Suprapubic skin (tissue), 4 donors: ENCODE measurements around the gene PI4K2B. TPM values are rescaled to one million over a fixed set of nuclear protein-coding genes. Genes with fewer than 3 reads are reported as not detected.
"Not testable (repeated sequence)": the region's sequence is repeated elsewhere in the genome, so short reads cannot be mapped to it uniquely, and the experiment has no call there.

Source experiments
- DNase-seq, 2 donors: peaks; one replicate each; pipeline ENCODE4 v3.0.0-alpha.2; 2019; ENCODE audit warnings: low spot score in 2 of 2
- H3K27ac ChIP-seq: fragments of 200-600 bp; sonication (generic); one replicate; pipeline ENCODE4 v1.5.1; 2019
- H3K27me3 ChIP-seq: fragments of 200-600 bp; sonication (generic); one replicate; pipeline ENCODE4 v1.5.1; 2019
- H3K36me3 ChIP-seq: fragments of 200-600 bp; sonication (generic); one replicate; pipeline ENCODE4 v1.5.1; 2019
- H3K4me1 ChIP-seq: fragments of 200-600 bp; sonication (generic); one replicate; pipeline ENCODE4 v1.5.1; 2019
- H3K4me3 ChIP-seq: fragments of 200-600 bp; sonication (generic); one replicate; pipeline ENCODE4 v1.5.1; 2019; ENCODE audit warnings: mild to moderate bottlenecking
- H3K9me3 ChIP-seq: fragments of 200-600 bp; sonication (generic); one replicate; pipeline ENCODE4 v1.5.1; 2019
- CTCF ChIP-seq, 2 donors: fragments of 200-600 bp in 1 of 2; fragments of 450-650 bp in 1 of 2; sonication (generic) in 1 of 2; IDR thresholded peaks; one replicate each; pipeline ENCODE4 v1.5.1; 2016 to 2019; ENCODE audit warnings: antibody characterized with exemption in 2 of 2, mild to moderate bottlenecking in 1 of 2, moderate library complexity in 1 of 2
- EP300 ChIP-seq: sonication (generic); formaldehyde crosslinking; IDR thresholded peaks from one replicate; pipeline ENCODE4 v1.6.1; 2017; ENCODE audit warnings: antibody characterized with exemption
- POLR2A ChIP-seq, 2 donors: fragments of 450-650 bp; IDR thresholded peaks; one replicate each; pipeline ENCODE4 v1.6.1; 2017; ENCODE audit warnings: antibody characterized with exemption in 2 of 2, mild to moderate bottlenecking in 2 of 2, moderate library complexity in 2 of 2
- POLR2AphosphoS5 ChIP-seq, 3 donors: sonication (generic); formaldehyde crosslinking; IDR thresholded peaks; one replicate each; pipeline ENCODE4 v1.6.1; 2017; ENCODE audit warnings: antibody characterized with exemption in 3 of 3
- WGBS: methylation state at CpG from one replicate; pipeline ENCODE4 v1.1.5; 2018; 5-methylcytosine and 5-hydroxymethylcytosine counted together
- total RNA-seq, 4 donors: library from RNA; depleted of rRNA; stranded (reverse); fragments of >200 nt; gene quantifications; one replicate each; pipeline ENCODE4 v1.1.0, GENCODE V29; 2016

Gene PI4K2B
- total RNA-seq, 4 donors from 2014 or later: 13.2 to 21.2 (median 16.3) TPM

DNA sequence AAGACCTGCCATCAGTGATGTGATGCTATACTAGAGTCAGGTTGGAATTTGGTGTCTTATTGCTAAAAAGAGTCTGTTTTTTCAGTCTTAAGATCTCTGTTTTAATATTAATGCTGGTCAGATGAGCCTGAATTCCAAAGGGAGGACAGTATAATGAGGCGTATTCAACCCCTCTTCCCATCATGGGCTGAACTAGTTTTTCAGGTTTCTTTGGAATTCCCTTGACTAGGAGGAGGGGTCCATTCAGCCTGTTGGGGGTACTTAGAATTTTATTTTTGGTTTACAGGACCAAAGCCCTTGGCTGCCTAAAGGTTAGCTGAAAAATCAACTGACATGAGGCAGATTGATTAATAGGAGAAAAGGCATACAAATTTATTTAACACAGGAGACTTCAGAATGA is 24.1 kb upstream of the PI4K2B start:
- WGBS: 41% methylated on average over 1 of the region's 1 CpG
- Histone ChIP-seq H3K4me3 (no peak overlapping the region), H3K4me1 (no peaks in the 10 kb centered on the region), H3K27me3 (no peaks in the 10 kb centered on the region), H3K36me3 (no peaks in the 10 kb centered on the region), H3K27ac (no peak overlapping the region), H3K9me3 (peaks cover 13% of the 10 kb centered on the region)
- TF ChIP-seq EP300 (no peak), CTCF (IDR thresholded peaks at IDR 0.05) (no peak), POLR2AphosphoS5 (IDR thresholded peaks at IDR 0.05) (no peak), POLR2A (IDR thresholded peaks at IDR 0.05) (no peak)
- no peak for DNase-seq

DNA sequence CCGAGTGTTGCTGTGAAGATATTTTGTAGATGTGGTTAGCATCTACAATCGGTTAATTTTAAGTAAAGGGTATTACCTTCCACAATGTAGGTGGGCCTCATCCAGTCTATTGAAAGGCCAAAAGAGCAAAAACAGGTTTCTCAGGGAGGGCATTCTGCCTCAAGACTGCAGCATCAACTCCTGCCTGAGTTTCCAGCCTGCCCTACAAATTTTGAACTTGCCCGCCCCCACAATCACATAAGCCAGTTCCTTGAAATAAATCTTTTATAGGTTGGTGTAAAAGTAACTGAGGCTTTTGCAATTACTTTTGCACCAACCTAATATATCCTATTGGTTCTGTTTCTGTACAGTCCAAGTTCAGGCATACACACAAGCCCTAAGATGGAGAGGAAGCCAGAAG is 22.1 kb upstream of the PI4K2B start:
- no peaks in the 10 kb centered on the region for H3K36me3 ChIP-seq
- no peaks in the 10 kb centered on the region for H3K4me1 ChIP-seq
- WGBS: 99% methylated on average over 3 of the region's 3 CpGs
- H3K27me3 ChIP-seq: no peaks in the 10 kb centered on the region
- DNase-seq: no peak
- no peak overlapping the region for H3K4me3 ChIP-seq
- no peak overlapping the region for H3K27ac ChIP-seq
- no peak for TF ChIP-seq EP300
- no peak for TF ChIP-seq POLR2A (IDR thresholded peaks at IDR 0.05)
- no peak for TF ChIP-seq POLR2AphosphoS5 (IDR thresholded peaks at IDR 0.05)
- no peak for TF ChIP-seq CTCF (IDR thresholded peaks at IDR 0.05)
- peaks cover 13% of the 10 kb centered on the region for H3K9me3 ChIP-seq

- TF ChIP-seq POLR2AphosphoS5 (IDR thresholded peaks at IDR 0.05) (no peak), CTCF (IDR thresholded peaks at IDR 0.05) (no peak), POLR2A (IDR thresholded peaks at IDR 0.05) (no peak), EP300 (no peak)
- 85% methylated on average over 1 of the region's 1 CpG for WGBS
- no peak overlapping the region for H3K27ac ChIP-seq
- H3K4me1 ChIP-seq: no peaks in the 10 kb centered on the region
- no peaks in the 10 kb centered on the region for H3K36me3 ChIP-seq
- peaks cover 13% of the 10 kb centered on the region for H3K9me3 ChIP-seq
- no peaks in the 10 kb centered on the region for H3K27me3 ChIP-seq
- no peak overlapping the region for H3K4me3 ChIP-seq
- no peak for DNase-seq
Measured at GRCh38 chr4:25212822-25213221, 21.0 kb upstream of the PI4K2B start.

DNA sequence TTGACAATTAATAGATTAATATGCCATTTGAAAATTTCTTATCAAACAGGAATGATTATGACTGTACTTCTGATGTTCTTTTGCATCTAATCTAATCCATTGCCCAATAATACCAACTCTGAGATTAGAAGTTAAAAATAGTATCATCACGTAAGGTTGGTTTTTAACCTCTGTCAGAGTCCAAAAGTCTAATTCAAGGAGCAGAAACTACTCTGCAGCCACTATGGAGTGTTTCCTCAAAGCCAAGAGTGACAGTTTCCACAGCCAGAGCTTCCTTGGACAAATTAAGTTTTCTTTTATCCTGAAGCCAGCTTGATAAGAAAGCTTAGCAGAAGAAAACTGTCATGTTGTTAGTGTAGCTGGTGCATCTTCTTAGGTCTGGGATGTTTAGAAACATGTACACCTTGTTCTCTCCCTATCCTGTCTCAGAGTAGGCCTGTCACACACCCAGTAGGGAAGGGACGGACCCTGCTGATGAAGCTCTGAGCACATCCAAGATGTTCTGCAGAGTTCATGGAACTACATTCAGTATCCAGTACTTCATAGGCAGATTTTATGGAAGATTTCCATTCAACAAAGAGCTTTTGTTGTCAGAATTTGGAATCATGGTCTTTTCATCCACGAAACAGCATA is 20.4 kb upstream of the PI4K2B start:
- no peaks in the 10 kb centered on the region for H3K27me3 ChIP-seq
- TF ChIP-seq POLR2AphosphoS5 (IDR thresholded peaks at IDR 0.05) (no peak), EP300 (no peak), CTCF (IDR thresholded peaks at IDR 0.05) (no peak), POLR2A (IDR thresholded peaks at IDR 0.05) (no peak)
- no peaks in the 10 kb centered on the region for H3K4me1 ChIP-seq
- peaks cover 13% of the 10 kb centered on the region for H3K9me3 ChIP-seq
- H3K36me3 ChIP-seq: no peaks in the 10 kb centered on the region
- H3K27ac ChIP-seq: no peak overlapping the region
- 81% methylated on average over 3 of the region's 3 CpGs for WGBS
- no peak for DNase-seq
- H3K4me3 ChIP-seq: no peak overlapping the region

GRCh38 chr4:25214750-25215149 is 19.1 kb upstream of the PI4K2B start:
- 94% methylated on average over 1 of the region's 1 CpG for WGBS
- H3K4me3 ChIP-seq, DNase-seq, H3K36me3 ChIP-seq, H3K4me1 ChIP-seq, H3K27ac ChIP-seq, H3K27me3 ChIP-seq: not testable (repeated sequence)
- peaks cover 13% of the 10 kb centered on the region for H3K9me3 ChIP-seq

GRCh38 chr4:25215511-25215910 is 18.3 kb upstream of the PI4K2B start:
- H3K36me3 ChIP-seq: no peaks in the 10 kb centered on the region
- TF ChIP-seq EP300: no peak
- no peak for TF ChIP-seq POLR2A (IDR thresholded peaks at IDR 0.05)
- H3K9me3 ChIP-seq: peaks cover 13% of the 10 kb centered on the region
- DNase-seq: no peak
- H3K27ac ChIP-seq: no peak overlapping the region
- H3K4me1 ChIP-seq: no peaks in the 10 kb centered on the region
- no peak overlapping the region for H3K4me3 ChIP-seq
- WGBS: no CpG with 5 or more reads among the region's 1 CpG
- no peaks in the 10 kb centered on the region for H3K27me3 ChIP-seq
